OCI-M2 (cell line): Measurements from ENCODE around the gene GRIK1.
"Not testable (repeated sequence)": the region's sequence is repeated elsewhere in the genome, so short reads cannot be mapped to it uniquely, and the experiment has no call there.

Source experiments
- DNase-seq: peaks from one replicate; lab custom pipeline; 2025; ENCODE audit not compliant: unreplicated experiment; lab: John Stamatoyannopoulos, UW

Gene GRIK1

GRCh38 chr21:29939924-29940275, at the start of gene GRIK1:
TSS of gene GRIK1 (minus strand) at chr21:29939996.
- no peak for DNase-seq

- DNase-seq, result no peak
Measured at GRCh38 chr21:29987762-29988161, 48.0 kb upstream of the GRIK1 start.

- no peak for DNase-seq
Measured at GRCh38 chr21:29985866-29986265, 46.1 kb upstream of the GRIK1 start.

- DNase-seq, result no peak
Measured at GRCh38 chr21:29979043-29979442, 39.2 kb upstream of the GRIK1 start.

- no peak for DNase-seq
Measured at GRCh38 chr21:29975776-29976175, 36.0 kb upstream of the GRIK1 start.

- no peak for DNase-seq
Measured at GRCh38 chr21:29973258-29973657, 33.5 kb upstream of the GRIK1 start.

GRCh38 chr21:29961291-29962027, 21.7 kb upstream of the GRIK1 start:
- DNase-seq, result no peak

- DNase-seq, result no peak
Measured at GRCh38 chr21:29958551-29958950, 18.8 kb upstream of the GRIK1 start.

- not testable (repeated sequence) for DNase-seq
Measured at GRCh38 chr21:29958035-29958434, 18.2 kb upstream of the GRIK1 start.

GRCh38 chr21:29953690-29954089, 13.9 kb upstream of the GRIK1 start:
- DNase-seq, result no peak

- no peak for DNase-seq
Measured at GRCh38 chr21:29953072-29953471, 13.3 kb upstream of the GRIK1 start.

- no peak for DNase-seq
Measured at GRCh38 chr21:29951911-29952310, 12.1 kb upstream of the GRIK1 start.

GRCh38 chr21:29949991-29950390, 10.2 kb upstream of the GRIK1 start:
- no peak for DNase-seq

- DNase-seq, result no peak
Measured at GRCh38 chr21:29947119-29947518, 7.3 kb upstream of the GRIK1 start.

GRCh38 chr21:29943885-29944284, 4.1 kb upstream of the GRIK1 start:
- DNase-seq, result no peak

GRCh38 chr21:29942034-29942433, 2.2 kb upstream of the GRIK1 start:
- DNase-seq, result no peak

GRCh38 chr21:29940991-29941390, 1.2 kb upstream of the GRIK1 start:
- no peak for DNase-seq

- DNase-seq, result no peak
Measured at GRCh38 chr21:29940361-29940760, 565 bp upstream of the GRIK1 start.

- DNase-seq, result no peak
Measured at GRCh38 chr21:29939104-29939923, 482 bp downstream of the GRIK1 start.

- no peak for DNase-seq
Measured at GRCh38 chr21:29938776-29939103, 1.1 kb downstream of the GRIK1 start.

- no peak for DNase-seq
Measured at GRCh38 chr21:29933088-29933487, 6.7 kb downstream of the GRIK1 start.

- no peak for DNase-seq
Measured at GRCh38 chr21:29928537-29928936, 11.3 kb downstream of the GRIK1 start.

GRCh38 chr21:29920938-29921337, 18.9 kb downstream of the GRIK1 start:
- no peak for DNase-seq
